GM23338 (cell line): ENCODE results near the gene KCTD1. TPM values are rescaled to one million over a fixed set of nuclear protein-coding genes. Genes with fewer than 3 reads are reported as not detected.

ENCODE experiments used
- ATAC-seq: fragments of 200-7000 bp; cut with Tn5 transposase; 3 replicates; pipeline ENCODE4 v1.9.1; 2020
- DNase-seq: peaks from one replicate; pipeline ENCODE4 v3.0.0-alpha.2; 2015; ENCODE audit warnings: low spot score
- H2AFZ ChIP-seq: fragments of 200-600 bp; sonication (generic); 2 replicates; pipeline ENCODE4 v1.8.0; 2016; ENCODE audit warnings: antibody characterized with exemption, mild to moderate bottlenecking, moderate library complexity
- H3F3A ChIP-seq: fragments of 200-600 bp; sonication (generic); replicated peaks from 2 replicates; pipeline ENCODE4 v1.8.0; 2017; ENCODE audit warnings: antibody characterized with exemption, mixed run types, low read depth
- H3K27ac ChIP-seq: fragments of 200-600 bp; sonication (generic); 2 replicates; pipeline ENCODE4 v1.6.1; 2016; ENCODE audit warnings: low read depth
- H3K27me3 ChIP-seq: fragments of 200-600 bp; sonication (generic); 2 replicates; pipeline ENCODE4 v1.8.0; 2016; ENCODE audit warnings: mild to moderate bottlenecking, mixed run types, moderate library complexity; ENCODE audit not compliant: insufficient read depth
- H3K36me3 ChIP-seq: fragments of 200-600 bp; sonication (generic); 2 replicates; pipeline ENCODE4 v1.8.0; 2016; ENCODE audit warnings: mild to moderate bottlenecking; ENCODE audit not compliant: insufficient read depth
- H3K4me1 ChIP-seq: fragments of 200-600 bp; sonication (generic); 2 replicates; pipeline ENCODE4 v1.8.0; 2016; ENCODE audit warnings: mild to moderate bottlenecking, moderate library complexity; ENCODE audit not compliant: insufficient read depth
- H3K4me2 ChIP-seq: fragments of 200-600 bp; sonication (generic); 2 replicates; pipeline ENCODE4 v1.7.1; 2017; ENCODE audit warnings: mixed run types
- H3K4me3 ChIP-seq: fragments of 200-600 bp; sonication (generic); 2 replicates; pipeline ENCODE4 v1.6.1; 2016; ENCODE audit warnings: mixed run types
- H3K79me2 ChIP-seq: fragments of 200-600 bp; sonication (generic); replicated peaks from 2 replicates; pipeline ENCODE4 v1.8.0; 2017; ENCODE audit warnings: mild to moderate bottlenecking; ENCODE audit not compliant: insufficient read depth
- H3K9me2 ChIP-seq: fragments of 200-600 bp; sonication (generic); 2 replicates; pipeline ENCODE4 v1.8.0; 2017; ENCODE audit not compliant: insufficient read depth
- H4K20me1 ChIP-seq: fragments of 200-600 bp; sonication (generic); replicated peaks from 2 replicates; pipeline ENCODE4 v1.8.0; 2017; ENCODE audit warnings: mild to moderate bottlenecking; ENCODE audit not compliant: insufficient read depth
- H3K27ac Mint-ChIP-seq: 2 replicates; pipeline ENCODE4 v1.8.0; 2020; ENCODE audit warnings: inconsistent platforms, mild to moderate bottlenecking, moderate library complexity, mixed read lengths
- H3K27me3 Mint-ChIP-seq: 3 replicates; pipeline ENCODE4 v1.8.0; 2022; ENCODE audit warnings: low read depth, mild to moderate bottlenecking, moderate library complexity, mixed read lengths, inconsistent platforms; ENCODE audit not compliant: insufficient read depth, poor library complexity
- H3K36me3 Mint-ChIP-seq: 3 replicates; pipeline ENCODE4 v1.8.0; 2021; ENCODE audit warnings: low read depth, mild to moderate bottlenecking, inconsistent platforms, moderate library complexity, mixed read lengths
- H3K4me1 Mint-ChIP-seq: 3 replicates; pipeline ENCODE4 v1.8.0; 2020; ENCODE audit warnings: mild to moderate bottlenecking, inconsistent platforms, mixed read lengths
- H3K4me3 Mint-ChIP-seq: 3 replicates; pipeline ENCODE4 v1.8.0; 2021; ENCODE audit warnings: moderate library complexity, mild to moderate bottlenecking, inconsistent platforms, mixed read lengths
- H3K9me3 Mint-ChIP-seq: 3 replicates; pipeline ENCODE4 v1.8.0; 2020; ENCODE audit warnings: moderate library complexity, mild to moderate bottlenecking, inconsistent platforms, mixed read lengths
- POLR2AphosphoS5 ChIP-seq: IDR thresholded peaks from 2 replicates; pipeline ENCODE4 v1.6.1; 2016; ENCODE audit warnings: antibody characterized with exemption, low read depth
- STAT1 ChIP-seq: IDR thresholded peaks from one replicate; pipeline ENCODE4 v1.6.1; 2016; ENCODE audit warnings: antibody characterized with exemption; ENCODE audit not compliant: unreplicated experiment
- ZNF114 ChIP-seq: fragments of 250-450 bp; sonication (Bioruptor Pico); IDR thresholded peaks from 2 replicates; pipeline ENCODE4 v1.5.0; 2020; ENCODE audit warnings: mild to moderate bottlenecking, moderate library complexity
- polyA plus RNA-seq: library from polyadenylated mRNA; unstranded; fragments of >200 nt; fragmentation: Nextera tagmentation; extraction: Ambion mirVana; gene quantifications from 2 replicates; pipeline ENCODE4 v1.2.1, GENCODE V29; 2016
- total RNA-seq: library from RNA; depleted of rRNA; stranded (reverse); fragments of >200 nt; shearing (Covaris generic); gene quantifications from 2 replicates; pipeline ENCODE4 v1.2.3, GENCODE V29; 2014
- TF ChIP-seq, protein P1 (sequence below): fragments of 250-450 bp; sonication (Bioruptor Pico); IDR thresholded peaks from 2 replicates; pipeline ENCODE4 v1.5.0; 2020; ENCODE audit warnings: mild to moderate bottlenecking, moderate library complexity
- TF ChIP-seq, protein P2 (sequence below): IDR thresholded peaks from one replicate; pipeline ENCODE4 v1.6.1; 2018; ENCODE audit warnings: antibody characterized with exemption; ENCODE audit not compliant: unreplicated experiment

KCTD1 gene
- total and polyA plus RNA-seq, 2 experiments from 2014 or later: 7.1 to 20.5 TPM

DNA sequence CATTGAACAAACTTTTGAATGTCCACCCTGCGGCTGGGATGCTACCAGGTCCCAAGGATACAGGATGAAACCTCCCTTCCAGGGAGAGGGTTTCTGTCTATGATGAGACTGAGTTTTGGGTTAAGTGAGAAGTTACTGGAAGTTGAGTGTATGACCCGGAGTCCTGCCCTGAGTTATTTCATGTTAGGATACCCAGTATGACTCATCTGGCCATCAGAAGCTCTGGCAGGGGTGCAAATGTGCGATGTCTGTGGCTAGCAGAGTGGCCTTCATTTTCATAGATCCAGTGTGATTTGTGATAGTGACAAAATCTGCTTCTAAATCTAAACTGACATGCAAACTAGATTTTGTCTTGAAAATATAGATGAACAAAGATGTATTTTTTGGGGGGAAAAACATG lies 55.3 kb downstream of the KCTD1 start (continued):
- TF ChIP-seq, protein P1, sequence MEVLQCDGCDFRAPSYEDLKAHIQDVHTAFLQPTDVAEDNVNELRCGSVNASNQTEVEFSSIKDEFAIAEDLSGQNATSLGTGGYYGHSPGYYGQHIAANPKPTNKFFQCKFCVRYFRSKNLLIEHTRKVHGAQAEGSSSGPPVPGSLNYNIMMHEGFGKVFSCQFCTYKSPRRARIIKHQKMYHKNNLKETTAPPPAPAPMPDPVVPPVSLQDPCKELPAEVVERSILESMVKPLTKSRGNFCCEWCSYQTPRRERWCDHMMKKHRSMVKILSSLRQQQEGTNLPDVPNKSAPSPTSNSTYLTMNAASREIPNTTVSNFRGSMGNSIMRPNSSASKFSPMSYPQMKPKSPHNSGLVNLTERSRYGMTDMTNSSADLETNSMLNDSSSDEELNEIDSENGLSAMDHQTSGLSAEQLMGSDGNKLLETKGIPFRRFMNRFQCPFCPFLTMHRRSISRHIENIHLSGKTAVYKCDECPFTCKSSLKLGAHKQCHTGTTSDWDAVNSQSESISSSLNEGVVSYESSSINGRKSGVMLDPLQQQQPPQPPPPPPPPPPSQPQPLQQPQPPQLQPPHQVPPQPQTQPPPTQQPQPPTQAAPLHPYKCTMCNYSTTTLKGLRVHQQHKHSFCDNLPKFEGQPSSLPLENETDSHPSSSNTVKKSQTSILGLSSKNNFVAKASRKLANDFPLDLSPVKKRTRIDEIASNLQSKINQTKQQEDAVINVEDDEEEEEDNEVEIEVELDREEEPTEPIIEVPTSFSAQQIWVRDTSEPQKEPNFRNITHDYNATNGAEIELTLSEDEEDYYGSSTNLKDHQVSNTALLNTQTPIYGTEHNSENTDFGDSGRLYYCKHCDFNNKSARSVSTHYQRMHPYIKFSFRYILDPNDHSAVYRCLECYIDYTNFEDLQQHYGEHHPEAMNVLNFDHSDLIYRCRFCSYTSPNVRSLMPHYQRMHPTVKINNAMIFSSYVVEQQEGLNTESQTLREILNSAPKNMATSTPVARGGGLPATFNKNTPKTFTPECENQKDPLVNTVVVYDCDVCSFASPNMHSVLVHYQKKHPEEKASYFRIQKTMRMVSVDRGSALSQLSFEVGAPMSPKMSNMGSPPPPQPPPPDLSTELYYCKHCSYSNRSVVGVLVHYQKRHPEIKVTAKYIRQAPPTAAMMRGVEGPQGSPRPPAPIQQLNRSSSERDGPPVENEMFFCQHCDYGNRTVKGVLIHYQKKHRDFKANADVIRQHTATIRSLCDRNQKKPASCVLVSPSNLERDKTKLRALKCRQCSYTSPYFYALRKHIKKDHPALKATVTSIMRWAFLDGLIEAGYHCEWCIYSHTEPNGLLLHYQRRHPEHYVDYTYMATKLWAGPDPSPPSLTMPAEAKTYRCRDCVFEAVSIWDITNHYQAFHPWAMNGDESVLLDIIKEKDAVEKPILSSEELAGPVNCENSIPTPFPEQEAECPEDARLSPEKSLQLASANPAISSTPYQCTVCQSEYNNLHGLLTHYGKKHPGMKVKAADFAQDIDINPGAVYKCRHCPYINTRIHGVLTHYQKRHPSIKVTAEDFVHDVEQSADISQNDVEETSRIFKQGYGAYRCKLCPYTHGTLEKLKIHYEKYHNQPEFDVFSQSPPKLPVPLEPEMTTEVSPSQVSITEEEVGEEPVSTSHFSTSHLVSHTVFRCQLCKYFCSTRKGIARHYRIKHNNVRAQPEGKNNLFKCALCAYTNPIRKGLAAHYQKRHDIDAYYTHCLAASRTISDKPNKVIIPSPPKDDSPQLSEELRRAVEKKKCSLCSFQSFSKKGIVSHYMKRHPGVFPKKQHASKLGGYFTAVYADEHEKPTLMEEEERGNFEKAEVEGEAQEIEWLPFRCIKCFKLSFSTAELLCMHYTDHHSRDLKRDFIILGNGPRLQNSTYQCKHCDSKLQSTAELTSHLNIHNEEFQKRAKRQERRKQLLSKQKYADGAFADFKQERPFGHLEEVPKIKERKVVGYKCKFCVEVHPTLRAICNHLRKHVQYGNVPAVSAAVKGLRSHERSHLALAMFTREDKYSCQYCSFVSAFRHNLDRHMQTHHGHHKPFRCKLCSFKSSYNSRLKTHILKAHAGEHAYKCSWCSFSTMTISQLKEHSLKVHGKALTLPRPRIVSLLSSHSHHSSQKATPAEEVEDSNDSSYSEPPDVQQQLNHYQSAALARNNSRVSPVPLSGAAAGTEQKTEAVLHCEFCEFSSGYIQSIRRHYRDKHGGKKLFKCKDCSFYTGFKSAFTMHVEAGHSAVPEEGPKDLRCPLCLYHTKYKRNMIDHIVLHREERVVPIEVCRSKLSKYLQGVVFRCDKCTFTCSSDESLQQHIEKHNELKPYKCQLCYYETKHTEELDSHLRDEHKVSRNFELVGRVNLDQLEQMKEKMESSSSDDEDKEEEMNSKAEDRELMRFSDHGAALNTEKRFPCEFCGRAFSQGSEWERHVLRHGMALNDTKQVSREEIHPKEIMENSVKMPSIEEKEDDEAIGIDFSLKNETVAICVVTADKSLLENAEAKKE (CRISPR knock-in tag): no peak
- TF ChIP-seq, protein P2, sequence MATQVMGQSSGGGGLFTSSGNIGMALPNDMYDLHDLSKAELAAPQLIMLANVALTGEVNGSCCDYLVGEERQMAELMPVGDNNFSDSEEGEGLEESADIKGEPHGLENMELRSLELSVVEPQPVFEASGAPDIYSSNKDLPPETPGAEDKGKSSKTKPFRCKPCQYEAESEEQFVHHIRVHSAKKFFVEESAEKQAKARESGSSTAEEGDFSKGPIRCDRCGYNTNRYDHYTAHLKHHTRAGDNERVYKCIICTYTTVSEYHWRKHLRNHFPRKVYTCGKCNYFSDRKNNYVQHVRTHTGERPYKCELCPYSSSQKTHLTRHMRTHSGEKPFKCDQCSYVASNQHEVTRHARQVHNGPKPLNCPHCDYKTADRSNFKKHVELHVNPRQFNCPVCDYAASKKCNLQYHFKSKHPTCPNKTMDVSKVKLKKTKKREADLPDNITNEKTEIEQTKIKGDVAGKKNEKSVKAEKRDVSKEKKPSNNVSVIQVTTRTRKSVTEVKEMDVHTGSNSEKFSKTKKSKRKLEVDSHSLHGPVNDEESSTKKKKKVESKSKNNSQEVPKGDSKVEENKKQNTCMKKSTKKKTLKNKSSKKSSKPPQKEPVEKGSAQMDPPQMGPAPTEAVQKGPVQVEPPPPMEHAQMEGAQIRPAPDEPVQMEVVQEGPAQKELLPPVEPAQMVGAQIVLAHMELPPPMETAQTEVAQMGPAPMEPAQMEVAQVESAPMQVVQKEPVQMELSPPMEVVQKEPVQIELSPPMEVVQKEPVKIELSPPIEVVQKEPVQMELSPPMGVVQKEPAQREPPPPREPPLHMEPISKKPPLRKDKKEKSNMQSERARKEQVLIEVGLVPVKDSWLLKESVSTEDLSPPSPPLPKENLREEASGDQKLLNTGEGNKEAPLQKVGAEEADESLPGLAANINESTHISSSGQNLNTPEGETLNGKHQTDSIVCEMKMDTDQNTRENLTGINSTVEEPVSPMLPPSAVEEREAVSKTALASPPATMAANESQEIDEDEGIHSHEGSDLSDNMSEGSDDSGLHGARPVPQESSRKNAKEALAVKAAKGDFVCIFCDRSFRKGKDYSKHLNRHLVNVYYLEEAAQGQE: no peak

DNA sequence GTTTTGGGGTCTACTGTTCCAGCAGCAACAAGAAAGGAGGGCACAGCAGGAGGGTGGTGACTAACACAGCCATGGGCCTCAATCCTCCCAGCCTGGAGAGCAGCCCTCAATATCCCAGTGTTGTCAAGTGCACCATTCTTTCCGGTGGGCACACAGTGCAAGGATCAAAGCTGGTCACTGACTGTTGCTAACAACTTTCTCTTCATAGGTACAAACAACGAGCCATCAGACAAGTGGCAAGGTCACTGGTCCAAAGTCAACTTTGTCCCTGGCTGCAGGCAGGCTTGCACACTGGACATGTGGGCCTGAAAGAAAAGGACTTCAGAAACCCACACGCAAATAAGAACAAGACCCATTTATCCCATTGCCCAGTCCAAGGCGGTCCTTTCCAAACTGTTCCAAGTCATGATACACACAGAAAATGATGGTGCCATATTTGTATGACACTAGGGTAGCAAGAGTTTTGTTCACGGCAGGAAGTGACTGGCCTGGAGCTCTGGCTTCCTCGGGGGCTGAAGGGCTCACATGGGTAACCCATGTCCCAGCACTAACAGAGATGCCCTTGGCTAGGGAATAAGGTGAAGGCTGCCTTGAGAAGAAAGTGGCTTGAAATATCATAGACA lies 57.0 kb downstream of the KCTD1 start:
- Mint-ChIP-seq H3K4me3 (no peak overlapping the region), H3K9me3 (no peaks in the 10 kb centered on the region), H3K4me1 (peaks cover 2% of the 10 kb centered on the region), H3K36me3 (peaks cover 3% of the 10 kb centered on the region; the same call in 1 of the 3 replicates), H3K27ac (no peak overlapping the region), H3K27me3 (no peaks in the 10 kb centered on the region)
- no peak overlapping the region for H3K4me2 ChIP-seq
- H3K79me2 ChIP-seq: no peaks in the 10 kb centered on the region
- no peaks in the 10 kb centered on the region for H3K36me3 ChIP-seq
- no peak overlapping the region for H3K27ac ChIP-seq
- no peak overlapping the region for H2AFZ ChIP-seq
- no peaks in the 10 kb centered on the region for H3F3A ChIP-seq
- no peak for DNase-seq
- no peaks in the 10 kb centered on the region for H3K27me3 ChIP-seq
- no peaks in the 10 kb centered on the region for H3K9me2 ChIP-seq
- H3K4me3 ChIP-seq: no peak overlapping the region
- H4K20me1 ChIP-seq: no peaks in the 10 kb centered on the region
- no peaks in the 10 kb centered on the region for H3K4me1 ChIP-seq
- no peak for ATAC-seq
- TF ChIP-seq ZNF114 (CRISPR knock-in tag) (no peak), STAT1 (no peak), POLR2AphosphoS5 (no peak)
- TF ChIP-seq, protein P1 (CRISPR knock-in tag): no peak
